ENCODE results near the gene PDIA2.
"Not testable (repeated sequence)": the region's sequence is repeated elsewhere in the genome, so short reads cannot be mapped to it uniquely, and the experiment has no call there.

Gene PDIA2

DNA sequence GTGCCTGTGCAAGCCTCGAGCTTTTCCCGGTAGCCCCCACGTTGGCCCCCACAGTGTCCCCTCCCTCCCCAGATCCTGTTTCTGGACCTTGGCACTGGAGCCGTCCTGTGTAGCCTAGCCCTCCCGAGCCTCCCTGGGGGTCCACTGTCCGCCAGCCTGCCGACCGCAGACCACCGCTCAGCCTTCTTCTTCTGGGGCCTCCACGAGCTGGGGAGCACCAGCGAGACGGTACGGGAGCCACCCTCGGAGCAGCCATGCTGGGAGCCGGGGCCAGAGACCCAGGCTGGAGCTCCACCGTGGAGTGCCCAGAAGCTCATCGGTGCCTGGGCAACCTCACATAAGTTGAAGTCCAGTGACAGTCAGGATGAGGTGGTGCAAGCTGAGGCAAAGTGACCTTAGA lies 19.0 kb upstream of the PDIA2 start:
- DNase-seq (ENCODE audit: low spot score): no peak

DNA sequence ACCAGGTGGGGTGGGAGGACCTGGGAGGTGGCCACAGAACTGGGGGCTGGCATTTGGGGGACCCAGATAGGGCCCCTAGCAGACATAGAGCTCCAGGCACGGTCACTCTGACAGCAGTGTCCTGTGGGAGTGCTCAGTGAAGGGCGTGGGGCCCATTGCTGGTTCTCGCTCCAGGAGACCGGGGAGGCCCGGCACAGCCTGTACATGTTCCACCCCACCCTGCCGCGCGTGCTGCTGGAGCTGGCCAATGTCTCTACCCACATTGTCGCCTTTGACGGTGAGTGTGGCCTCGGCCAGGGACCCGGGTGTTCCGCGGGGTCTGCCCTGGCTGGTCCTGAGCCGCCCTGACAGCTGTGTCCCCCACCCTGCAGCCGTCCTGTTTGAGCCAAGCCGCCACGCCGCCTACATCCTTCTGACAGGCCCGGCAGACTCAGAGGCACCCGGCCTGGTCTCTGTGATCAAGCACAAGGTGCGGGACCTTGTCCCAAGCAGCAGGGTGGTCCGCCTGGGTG lies 18.5 kb upstream of the PDIA2 start:
- no peak for DNase-seq (ENCODE audit: low spot score)

DNA sequence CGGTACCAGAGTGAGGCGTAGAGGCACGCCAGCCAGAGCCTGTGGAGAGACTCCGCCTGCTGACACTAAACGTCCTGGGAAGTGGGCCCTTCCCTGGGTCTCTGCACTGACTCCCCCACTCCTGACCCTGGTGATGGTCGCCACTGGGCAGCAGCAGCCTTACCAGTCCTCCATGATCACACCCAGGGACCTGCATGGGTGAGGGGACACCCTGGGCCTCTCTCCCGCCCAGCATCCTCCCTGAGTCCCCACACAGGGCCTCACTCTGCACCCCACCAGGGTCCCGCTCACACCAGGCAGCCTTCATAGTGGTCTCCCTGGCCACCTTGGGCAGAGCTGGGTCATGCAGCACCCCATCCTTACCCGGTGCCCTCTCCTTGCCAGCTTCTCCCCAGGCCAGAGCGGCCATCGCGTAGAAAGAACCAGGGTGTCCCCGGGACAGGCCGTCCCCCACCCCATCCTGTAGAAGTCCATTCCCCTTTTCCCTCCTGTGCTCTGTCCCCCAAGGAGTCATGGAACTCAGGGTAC lies 17.9 kb upstream of the PDIA2 start:
- no peak for DNase-seq (ENCODE audit: low spot score)

DNA sequence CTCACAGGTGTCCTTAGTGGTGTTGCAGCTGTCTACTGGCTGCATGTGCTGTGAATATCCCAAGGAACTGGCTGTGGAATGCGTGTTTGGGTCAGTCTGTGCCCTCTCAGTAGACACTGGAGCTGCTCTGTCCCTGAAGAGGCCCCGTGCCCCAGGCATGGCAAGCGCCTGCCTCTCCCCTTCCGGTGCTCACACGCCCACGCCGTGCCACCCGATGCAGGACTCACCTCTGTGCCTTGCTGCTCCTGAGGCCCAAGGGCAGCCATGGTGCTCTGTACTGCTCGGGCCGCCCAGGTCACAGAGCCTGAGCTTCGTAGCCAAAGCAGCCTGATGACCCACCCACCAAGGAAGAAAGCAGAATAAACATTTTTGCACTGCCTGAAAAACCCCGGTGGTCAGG lies 17.3 kb upstream of the PDIA2 start:
- no peak for DNase-seq (ENCODE audit: low spot score)

DNA sequence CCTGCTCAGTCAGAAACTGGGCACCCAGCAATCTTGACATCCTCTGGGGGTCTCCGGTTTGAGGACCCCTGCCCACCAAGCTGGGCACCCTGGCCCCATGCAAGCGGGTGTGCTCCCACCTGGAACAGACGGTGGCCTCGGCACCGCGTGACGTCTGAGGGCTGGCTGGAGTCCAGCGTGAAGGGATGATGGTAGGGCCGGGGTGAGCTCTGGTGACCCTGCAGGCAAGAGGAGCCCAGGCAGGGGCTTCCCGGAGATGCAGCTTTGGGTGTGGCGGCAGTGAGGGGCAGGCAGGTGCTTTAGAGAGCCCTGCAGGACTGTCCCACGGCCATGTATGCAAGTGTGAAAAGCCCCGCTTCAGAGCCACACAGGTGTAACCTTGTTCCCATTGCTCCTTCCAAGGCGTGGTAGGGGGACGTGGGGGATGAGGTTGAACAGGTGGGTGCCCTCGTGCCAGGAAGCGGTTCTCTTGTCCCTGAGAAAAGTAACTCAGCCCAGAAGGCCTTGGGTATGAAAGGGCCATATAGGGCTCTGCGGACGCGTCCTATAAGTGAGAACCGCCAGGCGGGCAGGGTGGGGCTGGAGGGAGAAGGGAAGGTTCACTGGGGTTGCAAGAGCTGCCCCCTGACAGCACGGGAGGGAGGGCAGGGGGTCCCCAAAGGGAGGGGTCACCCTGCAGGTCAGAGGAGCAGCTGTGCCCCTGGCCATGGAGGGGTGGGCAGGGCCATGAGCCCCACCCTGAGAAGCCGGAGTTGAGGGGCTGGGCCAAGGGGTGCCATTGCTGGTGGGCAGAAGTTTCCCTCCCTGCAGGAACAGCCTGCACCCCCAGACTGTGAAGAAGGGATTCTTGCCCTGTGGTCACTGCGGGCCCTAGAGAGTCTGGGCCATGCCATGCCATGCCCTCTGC lies 16.5 kb upstream of the PDIA2 start:
- DNase-seq (ENCODE audit: low spot score): no peak

DNA sequence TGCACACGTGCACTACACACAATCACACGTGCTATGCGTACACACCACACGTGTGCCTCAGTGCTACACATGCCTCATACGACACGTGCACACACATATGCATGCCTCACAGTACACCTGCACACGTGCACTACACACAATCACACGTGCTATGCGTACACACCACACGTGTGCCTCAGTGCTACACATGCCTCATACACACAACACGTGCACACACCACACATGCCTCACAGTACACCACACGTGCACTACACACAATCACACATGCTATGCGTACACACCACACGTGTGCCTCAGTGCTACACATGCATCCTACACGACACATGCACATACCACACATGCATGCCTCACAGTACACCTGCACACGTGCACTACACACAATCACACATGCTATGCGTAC lies 15.4 kb upstream of the PDIA2 start:
- not testable (repeated sequence) for DNase-seq (ENCODE audit: low spot score)

DNA sequence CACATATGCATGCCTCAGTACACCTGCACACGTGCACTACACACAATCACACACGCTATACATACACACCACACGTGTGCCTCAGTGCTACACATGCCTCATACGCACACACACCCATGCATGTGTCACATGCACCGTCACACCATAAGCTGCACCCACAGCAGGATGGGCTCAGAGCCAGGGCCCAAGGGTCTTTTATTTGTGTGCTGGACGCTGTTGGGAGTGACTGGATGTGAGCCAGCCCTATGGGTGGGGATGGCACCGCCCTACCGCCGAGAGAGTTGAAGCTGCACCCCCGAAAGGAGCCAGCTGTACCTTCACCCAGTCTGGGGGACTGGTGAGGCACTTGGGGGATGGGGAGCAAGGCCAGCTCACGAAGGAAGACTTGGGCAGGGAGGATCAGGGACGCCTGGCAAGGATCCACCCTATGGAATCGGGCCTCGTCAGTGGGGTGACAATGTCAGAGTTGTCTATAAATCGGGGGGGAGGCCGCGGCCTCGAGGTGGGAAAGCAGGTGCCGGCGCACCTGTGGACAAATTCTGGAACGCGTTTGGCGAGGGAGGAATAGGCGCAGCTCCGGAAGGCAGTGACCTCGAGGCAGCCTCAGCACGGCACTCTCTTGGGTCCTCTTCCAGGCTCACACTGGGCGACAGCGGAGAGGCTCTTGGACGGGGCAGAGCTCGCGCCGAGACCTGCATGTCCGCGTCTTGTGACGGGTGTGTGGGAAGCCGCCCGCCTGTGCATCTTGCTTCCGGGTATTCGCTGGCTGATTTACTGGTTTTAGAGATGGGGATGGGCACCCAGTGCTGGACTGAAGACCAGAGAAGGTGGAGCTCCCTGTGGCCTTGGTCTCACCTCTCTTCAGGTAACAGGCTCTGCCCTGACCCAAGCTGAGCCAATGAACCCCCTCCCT lies 14.6 kb upstream of the PDIA2 start:
- DNase-seq (ENCODE audit: low spot score): no peak

DNA sequence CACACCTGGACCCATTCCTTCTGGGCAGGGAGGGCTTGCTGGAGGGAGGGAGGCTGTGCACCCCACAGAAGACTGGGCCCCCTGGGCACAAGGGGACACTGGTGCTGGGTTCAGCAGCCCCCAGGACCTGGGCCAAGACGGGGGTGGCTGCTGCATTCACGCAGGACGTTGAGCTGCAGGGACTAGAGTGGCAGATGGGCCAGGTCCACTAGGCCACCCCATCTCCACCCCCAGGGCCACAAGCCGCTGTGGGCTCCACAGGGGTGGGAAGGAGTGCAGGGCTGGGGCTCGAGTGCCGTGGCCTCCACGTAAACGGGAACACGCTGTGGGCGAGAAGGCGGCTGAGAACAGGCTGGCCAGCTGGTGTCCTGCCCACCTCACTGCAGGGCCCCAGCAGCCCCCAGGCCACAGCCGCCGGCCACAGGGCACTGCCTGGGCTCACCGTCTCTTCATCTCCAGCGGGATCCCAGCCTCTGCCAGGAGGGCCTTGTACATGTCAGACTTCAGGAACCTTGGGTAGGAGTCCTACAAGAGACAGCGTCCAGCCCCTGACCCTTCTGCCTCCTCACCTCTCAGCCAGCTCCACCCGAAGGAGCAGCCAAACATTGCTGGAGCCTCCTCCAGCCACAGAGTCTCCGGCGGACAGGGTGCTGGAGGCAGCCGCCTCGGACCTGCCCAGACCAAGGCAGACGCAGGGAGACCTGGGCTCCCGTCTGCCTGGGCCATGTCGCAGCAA lies 13.7 kb upstream of the PDIA2 start:
- no peak for DNase-seq (ENCODE audit: low spot score)

DNA sequence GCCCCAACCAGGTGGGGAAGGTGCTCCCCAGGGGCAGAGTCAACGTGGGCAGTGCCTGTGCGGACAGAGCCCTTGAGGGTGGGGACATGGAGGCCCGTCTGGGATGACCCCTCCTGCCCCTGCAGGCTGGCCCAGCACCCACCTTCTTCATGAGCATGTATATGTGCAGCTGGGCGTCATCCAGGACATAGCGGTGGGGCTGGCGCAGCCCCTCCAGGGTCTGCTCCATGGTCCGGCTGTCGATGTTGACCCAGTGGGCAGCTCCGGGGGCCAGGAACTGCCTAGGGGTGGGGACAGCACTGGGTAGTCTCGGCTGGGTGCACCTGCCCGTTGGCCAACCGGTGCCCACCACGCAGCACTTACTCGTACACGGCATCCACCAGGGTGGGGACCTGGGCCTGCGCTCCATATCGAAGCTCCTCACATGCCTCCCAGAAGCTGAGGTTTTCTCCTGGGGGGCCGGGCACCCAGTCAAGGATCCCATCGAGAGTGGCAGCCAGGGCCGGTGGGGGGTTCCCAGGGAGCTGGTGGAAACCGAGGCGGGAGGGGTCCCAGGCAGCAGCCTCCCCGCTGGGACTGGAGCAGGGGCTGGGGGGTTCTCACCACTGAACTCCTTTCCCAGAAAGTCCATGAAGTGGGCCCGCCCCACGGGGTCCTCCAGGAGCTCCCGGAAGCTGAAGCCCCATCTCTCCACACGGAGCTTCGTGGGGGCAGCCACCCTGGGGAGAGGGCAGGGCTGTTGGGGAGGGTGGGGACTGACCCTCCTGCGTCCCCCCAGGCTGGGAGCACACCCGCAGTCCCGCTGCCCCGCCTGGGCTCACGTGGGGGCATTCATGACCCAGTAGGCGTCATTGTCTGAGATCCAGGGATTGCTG lies 12.3 kb upstream of the PDIA2 start:
- no peak for DNase-seq (ENCODE audit: low spot score)

DNA sequence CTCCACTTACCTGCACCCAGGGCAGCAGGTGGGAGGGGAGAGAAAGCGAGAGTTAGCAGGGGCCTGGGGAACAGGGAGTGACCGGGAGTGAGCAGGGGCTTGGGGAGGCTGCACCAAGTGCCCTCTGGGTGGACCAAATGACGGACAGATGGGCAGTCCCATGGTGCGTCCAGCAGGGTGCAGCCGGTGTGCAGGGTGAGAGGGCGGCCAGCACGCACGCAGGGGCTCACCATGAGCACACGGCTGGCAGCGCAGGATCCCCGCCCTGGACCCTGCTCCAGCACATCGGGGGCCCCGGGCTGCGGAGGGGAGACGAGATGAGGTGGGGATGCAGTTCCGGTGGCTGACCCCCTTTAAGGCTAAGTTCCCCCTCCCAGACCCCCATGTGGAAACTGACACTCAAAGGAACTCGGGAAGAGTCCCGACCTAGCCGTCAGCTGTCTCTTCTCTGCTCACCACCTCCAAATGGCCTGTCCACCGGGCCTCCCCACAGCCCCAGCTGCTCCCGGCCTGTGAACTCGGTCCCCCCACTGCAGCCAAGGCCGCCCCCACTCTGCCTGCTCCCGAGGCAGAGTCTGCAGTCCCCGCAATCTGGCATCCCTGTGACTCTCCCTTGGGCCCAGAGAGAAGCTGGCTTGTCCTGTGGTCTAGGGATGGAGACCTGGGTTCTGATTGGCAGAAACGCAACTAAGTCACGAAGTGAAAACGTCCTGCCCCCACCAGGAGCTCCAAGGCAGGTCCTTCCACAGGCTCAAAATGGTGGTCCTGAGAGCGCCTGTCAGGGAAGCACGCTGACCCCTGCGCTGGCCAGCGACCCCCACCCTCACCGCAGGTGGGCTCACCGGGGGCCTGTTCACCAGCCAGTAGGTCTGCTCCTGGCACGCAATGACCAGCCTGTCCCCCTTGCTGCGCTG lies 10.1 kb upstream of the PDIA2 start:
- no peak for DNase-seq (ENCODE audit: low spot score)

DNA sequence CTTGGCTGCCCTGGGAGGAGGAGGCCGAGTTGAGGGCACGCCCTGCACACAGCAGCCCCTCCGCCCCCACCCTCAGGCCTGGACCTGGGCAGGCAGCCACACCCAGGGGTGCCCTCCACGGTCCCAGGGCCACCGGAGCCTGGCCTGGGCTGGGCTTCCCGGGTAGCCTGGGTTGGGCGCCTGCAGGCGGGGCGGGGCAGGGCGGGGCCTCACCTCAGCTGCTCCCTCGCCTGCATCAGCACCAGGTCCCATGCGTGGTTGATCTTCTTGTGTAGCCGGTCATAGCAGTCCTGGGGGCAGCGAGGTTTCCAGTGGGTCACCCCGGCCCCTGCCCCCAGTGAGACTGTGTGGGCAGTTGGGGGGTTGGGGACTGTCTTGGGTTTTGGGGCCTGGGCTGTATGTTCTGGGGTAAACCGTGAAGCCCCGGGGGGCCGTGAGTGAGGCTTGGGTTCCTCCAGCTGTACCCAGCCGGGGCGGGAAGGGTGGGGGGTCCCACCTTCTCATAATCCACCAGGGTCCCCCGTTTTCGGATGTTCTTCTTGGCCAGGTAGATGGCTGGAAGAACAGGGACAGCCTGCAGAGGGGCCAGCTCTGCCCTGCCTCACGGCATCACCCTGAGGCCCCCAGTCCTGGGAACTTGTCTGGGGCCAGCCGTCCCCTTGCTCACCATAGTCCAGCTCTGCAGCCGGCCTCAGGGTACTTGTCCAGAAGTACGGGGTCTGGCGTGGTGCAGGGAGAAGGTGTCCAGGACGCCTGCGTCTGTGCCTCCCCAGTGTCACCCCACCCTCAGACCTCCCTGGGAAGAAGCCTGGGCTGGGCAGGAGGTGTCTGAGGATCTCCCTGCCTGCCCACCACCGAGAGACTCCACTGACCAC lies 9.2 kb upstream of the PDIA2 start:
- DNase-seq (ENCODE audit: low spot score): no peak

DNA sequence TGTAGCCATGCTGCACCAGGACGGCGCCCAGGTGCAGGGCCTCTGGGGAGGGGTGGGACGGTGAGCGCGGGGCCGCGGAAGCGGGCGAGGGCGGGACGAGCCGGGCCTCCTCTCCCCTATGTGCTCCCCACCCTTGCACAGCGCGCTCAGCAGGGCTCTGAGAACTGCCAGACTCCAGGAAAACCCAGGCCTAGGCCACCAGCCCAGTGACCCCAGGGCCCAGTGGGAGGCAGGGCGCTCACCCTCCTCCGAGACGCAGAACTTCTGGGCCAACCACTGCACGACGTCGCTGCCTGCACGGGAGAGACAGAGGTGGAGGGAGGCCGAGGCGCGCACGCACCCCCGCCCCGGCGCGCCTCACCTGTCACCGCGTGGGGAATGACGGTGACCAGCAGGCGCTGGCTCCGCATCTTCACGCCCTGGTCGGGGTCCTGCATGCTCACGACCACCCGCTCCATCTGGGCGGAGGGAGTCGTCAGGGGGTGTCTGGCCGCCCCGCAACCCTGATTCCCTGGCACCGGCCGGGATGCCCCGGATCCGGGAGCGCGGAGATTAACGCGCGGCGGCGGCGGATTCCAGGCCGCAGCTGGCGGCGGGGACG lies 7.8 kb upstream of the PDIA2 start:
- no peak for DNase-seq (ENCODE audit: low spot score)

DNA sequence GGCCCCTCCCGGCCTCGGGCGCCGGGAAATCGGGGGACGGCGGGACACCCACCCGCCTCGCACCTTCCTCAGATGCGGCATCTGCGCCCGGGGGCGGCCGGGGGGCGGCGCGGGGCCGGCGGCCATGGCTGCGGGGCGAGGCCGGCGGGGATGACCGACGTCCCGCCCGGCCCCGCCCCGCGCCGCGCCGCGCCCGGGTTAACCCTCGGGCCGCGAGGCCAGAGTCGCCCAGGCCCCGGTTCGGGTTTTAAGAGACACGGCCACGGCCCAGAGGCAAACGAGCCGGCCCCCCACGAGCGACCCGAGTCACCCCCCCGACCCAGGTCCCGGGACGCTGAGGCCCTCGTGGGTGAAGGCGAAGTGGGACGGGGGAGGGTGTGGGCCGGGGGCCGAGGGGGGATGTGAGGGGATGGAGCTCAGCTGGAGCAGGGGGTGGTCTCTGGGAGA lies 7.2 kb upstream of the PDIA2 start, which contains the start of gene RGS11:
Gene RGS11 (minus strand): TSS at position 159 of the 447 bp plus-strand sequence. CDS start 33 bp downstream, at position 126.
- no peak for DNase-seq (ENCODE audit: low spot score)

DNA sequence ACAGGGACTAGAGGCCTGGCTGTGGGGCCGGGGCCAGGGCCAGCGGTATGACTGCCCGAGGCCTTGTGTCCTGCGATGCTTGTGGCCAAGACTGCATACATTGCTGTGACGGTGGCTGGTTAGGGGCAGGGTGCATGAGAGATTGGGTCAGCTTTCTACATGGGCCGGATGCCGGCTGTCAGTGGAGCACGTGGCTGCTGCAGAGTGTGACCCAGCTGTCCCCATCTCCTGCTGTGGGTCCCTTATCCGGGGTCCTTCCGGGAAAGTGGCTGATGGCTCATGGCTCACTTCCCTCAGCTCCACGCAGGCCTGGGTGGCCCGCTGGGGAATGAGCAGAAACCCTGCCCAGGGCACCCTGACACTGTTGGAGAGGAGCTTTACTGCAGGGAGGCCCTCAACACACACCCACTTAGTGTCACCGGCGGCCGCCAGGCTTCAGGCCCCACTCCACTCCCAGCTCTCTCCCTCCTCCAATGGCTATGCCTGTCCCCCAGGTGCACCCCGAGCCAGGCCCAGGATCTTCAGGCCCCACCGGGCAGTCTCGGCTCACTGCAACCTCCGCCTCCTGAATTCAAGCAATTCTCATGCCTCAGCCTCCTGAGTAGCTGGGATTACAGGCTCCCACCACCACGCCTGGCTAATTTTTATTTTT lies 6.4 kb upstream of the PDIA2 start:
- no peak for DNase-seq (ENCODE audit: low spot score)

DNA sequence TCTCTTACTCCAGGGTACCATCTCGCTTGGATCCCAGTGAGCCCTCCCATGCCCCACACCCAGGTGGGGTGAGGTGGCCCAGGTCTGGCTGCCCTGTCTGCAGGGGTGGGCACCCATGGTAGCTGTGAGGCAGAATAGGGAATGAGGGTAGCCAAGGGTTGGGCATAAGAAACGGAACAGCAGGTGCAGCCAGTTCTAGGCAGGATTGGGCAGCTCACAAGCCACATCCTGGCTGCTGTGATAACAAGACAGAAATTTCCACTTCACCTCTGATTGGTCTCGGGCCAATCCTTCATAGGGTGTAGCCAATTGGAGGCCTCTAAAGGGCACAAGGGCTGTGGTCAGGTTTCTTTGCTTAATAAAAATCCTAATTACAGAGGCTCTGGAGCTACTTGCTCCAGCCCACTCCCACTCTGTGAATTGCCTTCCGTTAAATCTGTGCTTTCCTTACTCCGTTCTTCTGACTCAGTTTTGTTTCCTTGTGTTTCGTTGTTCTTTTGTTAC lies 4.0 kb upstream of the PDIA2 start:
- DNase-seq (ENCODE audit: low spot score): peak; percentile 49

DNA sequence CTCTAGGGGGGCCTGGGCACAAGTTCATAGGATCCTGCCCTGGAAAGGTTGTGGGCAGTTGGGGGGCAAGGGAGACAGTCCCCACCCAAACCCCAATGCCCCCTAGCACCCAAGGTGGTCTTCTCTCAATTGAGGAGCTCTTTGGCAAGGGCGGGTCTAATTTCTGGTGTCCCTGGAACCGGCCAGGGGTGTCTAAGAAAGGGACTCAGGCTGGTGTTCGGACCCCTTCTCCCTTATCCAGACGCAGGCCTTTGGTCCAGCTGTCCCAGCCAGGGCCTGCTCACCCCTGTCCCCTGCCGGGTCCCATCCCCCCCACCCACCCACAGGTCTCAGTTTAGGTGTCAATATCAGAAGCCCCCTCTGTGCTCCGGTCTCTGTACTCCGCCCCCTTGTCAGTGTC lies 3.4 kb upstream of the PDIA2 start:
- DNase-seq (ENCODE audit: low spot score): no peak

DNA sequence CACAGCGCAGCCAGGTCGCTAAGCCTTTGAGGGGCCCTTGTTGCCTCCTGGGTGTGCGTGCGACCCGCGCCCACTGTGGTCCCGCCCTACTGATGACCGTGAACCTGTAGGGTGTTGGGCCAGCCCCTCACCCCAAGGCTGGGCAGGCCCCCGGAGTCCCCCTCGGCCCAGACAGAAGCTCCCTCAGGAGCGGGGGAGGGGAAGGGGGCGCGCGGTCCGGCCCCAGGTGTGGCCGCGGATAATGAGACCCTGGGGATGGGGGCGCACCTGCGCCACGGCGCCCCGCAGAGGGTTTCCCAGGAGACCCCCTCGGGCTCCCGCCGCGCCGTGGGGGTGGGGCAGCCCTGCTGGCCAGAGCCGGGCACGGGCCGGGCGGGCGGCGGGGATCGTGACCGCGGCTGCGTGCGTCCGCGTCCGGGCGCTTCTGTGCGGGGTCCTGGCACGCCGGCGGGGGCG lies 2.9 kb upstream of the PDIA2 start:
- DNase-seq (ENCODE audit: low spot score): no peak
